Activated CD4-positive, alpha-beta T cell treated with anti-CD3 and anti-CD28 coated beads, Interleukin-10, Interleukin-2, amounts not matched to agents 100 ng/mL and 50 ng/mL, durations not matched to agents 16 hours and 8 hours (primary cell): Measurements from ENCODE around the gene PVALEF.
A peak's percentile ranks its signal among the peaks of the same experiment; 100 is the strongest.

Source experiments
- DNase-seq: peaks from one replicate; pipeline ENCODE4 v3.0.0-alpha.2; 2020

The PVALEF gene

DNA sequence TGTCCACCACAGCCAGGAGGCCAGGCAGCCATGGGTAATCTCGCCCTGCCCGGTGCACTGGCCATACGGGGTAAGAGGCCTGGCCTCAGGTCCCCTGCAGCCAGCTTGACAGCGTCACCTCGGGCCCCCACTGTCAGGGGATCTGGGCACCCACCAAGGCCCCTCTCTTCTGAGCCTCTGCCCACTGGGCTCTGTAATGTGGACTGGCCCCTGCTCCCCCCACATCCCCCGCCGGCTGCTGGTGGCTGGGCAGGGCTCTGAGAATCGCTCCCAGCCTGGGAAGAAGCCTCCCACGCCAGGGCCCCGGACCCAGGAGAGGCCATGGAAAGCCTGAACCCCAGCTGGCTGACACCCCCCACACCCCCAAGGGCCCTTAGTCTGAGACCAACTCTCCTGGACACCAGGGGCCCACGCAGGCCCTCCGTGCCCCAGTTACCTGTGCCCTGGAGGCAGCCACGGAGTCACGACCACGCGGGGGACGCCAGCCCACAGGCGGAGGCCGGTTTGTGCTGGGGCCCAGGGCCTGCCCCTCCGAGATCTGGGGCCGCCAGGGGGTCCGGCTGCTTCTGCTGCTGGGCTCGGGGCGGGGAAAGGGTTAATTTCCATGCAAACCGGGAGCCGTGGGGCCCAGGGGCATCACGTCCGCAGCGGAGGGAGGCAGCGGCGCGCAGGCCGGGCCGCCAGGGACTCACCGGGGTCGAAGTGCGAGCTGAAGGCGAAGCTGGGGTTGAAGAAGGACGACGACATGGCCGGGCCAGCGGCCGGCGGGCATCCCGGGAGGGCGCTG lies at the start of gene PVALEF:
Gene PVALEF (plus strand): TSS at position 262 of the 787 bp plus-strand sequence. CDS start 15,720 bp downstream, outside the sequence.
- no peak for DNase-seq

DNA sequence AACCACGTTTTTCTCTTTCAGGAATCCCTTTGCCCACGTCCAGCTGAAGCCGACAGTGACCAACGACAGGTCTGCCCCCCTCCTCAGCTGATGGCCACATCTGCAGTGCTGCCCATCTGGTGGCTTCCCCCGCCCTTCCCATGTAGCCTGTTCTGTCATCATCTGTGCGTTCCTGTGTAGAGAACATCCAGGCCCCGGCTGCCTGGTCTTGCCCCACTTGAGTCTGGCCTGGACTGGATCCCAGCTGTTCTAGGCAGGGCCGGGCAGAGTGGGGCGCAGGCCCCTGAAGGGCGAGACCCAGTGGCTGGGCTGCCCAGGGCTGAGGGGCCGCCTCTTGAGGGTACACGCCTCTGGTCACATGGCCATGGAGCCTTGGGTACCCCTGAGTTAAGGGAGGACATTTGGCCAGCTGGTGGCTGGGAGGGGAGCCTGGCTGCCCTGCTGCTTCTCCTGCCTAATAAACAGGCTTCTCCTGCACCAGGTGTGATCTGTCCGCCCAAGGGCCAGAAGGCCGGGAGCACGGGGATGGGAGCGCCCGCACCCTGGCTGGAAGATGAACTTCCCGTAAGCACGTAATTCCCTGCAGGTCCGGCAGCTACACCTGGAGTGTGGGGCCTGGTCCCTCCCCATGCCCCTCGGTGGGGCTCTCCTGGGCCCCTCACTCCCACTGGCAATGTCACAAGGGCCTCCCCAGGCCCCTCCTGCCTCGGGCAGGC lies 49.4 kb upstream of the PVALEF start:
- no peak for DNase-seq

DNA sequence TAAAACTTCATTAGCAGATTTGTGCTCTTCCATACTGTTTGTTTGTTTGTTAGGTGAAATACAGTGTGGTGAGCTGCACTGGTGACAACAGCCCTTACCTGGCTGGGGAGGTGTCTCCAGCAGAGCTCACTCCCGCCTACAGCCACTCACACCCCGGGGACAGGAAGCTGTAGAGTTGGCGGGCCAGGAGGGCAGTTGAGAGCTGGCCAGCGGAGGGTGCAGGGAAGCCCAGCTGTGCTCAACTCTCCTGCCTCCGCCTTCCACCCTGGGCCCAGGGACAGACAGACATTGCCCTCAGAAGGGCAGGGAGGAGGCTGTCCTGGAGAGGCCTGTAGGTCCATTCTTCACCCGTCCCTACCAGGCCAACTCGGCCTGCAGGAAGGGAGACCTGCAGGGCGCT lies 48.6 kb upstream of the PVALEF start:
- DNase-seq: no peak

DNA sequence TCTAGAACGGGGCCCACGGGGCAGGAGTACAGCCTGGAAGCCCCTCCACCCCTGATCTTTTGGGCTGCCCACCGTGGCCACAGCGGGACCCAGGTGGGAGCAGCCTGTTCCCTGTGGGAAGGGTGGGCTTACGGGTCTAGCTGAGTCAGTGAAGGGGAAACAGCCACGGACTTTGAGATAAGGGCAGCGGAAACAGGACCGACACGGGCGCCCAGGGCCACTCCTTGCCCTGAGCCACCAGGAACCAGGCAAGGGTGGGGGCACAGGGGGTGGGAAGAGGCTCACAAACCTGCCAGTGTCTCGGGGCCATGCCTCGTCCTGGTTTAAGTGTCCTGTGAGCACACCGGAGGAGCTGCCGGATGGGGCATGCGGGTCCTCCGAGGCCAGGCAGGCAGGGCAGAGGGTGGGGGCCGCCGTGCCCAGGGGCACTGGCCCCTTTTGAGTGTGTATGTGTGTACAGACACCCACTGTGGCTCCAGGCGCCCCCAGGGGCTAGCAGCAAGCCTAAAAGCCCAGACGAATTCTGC lies 47.6 kb upstream of the PVALEF start:
- no peak for DNase-seq

DNA sequence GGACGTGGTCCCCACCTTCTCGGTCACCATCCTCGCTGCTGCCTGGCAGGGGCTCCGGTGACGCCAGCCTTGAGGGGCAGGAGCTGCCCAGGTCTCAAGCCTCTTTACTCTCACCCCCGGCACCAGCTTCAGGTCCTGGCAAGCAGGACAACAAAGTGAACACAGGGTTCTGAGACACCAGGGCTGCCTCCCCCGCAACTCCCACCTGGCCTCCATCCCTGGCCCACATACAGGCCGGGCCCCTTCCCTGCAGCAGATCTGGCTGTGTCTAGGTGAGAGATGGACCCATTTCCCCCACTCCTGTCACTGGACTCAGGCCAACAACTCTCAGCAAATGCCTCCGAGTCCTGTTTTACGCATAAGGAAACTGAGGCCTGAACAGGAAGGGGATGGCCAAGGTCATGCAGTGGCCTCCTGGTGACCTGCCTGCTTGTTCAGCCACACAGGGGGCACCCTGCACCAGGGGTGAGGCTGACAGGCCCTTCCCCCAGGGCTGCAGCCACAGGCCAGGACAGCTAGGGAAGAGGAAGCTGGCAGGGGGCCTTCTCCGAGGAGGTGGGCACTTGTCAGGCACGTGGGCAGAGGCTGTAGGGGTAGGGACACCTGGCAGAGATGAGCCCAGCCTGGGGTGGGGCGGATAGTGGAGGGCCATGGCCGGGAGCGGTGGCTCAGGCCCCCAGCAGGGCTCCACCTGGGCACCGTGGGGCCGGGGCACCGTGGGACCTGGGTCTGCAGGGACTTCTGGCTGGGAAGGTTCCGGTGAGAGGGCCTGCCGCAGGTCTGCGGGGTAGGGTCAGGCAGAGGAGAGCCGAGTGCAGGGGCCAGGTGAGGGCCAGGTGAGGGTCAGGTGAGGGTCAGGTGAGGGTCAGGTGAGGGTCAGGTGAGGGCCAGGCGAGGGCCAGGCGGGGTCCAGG lies 46.7 kb upstream of the PVALEF start:
- DNase-seq: no peak

DNA sequence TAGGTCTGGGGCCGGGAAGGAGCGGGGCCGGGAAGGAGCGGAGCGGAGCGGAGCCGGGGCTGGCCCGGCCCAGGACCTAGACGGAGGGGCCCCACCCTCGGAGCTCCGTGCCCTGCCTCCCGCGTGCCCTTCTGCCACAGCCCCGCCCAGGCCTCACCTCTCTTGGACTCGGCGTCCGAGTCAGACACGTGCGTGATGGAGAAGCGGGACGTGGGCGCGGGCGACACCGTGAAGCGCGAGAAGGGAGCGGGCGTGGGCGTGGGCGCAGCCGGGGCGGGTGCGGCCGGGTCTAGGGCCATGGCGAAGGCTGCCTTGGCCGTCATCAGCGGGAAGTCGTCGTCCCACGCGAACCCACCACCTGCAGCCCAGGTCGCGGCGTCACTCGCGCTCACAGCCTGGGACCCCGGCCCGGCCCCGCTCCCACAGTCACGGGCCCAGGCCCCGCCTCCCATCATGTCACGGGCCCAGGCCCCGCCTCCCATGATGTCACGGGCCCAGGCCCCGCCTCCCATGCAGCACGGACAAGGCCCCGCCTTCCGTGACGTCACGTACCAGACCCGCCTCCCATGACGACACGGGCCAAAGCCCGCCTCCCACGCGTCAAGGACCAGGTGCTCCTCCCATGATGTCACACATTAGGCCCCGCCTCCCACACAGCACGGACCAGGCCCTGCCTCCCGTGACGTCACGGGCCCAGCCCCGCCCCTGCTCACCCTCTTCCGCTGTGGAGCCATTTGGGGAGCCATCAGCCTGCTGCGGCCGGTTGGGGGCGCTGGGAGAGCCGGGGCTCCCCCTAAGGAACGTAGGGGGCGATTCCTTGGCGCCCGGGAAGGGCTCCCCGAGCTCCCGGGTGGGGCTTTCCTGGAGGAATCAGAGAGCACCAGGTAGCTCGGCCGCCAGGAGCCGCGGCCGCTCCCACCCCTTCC lies 45.8 kb upstream of the PVALEF start:
- peak; percentile 90 for DNase-seq

DNA sequence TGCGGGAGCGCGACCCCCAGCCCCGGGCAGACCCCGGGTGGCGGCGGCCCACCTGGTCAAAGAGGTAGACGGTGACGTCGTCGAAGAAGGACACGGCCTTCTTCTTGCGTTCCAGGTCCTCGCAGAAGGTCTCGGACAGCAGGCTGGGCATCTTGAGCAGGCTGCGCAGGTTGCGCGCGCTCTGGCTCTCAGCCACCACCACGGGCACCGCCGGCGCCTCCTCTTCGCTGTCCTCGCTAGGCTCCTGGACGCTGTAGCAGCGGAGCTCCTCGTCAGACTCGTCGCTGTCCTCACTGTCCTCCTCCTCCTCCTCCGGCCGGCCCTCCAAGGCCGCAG lies 45.2 kb upstream of the PVALEF start:
- DNase-seq: no peak

DNA sequence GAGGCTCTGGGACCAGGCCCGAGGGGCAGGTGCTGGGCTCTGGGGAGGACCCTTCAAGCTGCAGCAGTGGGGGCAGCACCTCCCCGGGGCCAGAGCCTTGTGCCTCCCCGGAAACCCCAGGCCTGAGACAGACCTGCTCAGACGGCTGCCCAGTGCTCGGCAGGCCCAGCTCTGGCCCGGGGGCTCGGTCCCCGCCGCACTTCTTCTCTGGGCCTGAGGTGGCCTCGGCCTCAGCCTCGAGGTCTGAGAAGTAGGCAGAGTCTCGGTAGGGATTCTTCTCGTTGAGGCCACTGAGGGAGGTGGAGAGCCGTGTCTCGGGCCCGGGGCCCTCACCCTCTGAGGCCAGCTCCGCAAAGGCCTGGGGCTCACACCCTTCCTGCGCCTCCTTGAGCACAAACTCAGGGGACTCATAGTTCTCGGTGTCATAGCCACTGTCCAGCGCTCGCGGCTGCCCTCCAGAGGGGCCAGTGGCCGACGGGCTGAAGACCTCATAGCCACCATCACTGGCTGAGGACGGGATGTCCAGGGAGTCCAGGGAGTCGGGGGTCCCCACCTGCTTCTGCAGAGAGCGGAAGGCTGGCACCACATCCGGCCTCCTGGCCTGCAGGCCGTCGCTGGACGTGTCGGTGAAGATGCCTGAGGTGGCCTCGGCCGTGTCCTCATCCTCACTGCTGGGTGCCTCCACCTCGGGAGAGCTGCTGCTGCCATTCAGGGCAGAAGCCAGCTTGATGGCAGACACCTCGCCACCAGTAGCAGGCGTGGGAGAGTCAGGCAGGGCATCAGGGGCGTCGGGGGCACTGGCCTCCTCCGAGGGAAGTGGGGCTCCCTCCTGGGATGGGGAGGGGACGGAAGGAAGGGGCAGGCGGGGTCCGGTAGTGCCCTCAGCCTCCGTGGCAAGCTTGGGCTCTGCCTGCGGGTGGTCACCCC lies 44.3 kb upstream of the PVALEF start:
- no peak for DNase-seq

DNA sequence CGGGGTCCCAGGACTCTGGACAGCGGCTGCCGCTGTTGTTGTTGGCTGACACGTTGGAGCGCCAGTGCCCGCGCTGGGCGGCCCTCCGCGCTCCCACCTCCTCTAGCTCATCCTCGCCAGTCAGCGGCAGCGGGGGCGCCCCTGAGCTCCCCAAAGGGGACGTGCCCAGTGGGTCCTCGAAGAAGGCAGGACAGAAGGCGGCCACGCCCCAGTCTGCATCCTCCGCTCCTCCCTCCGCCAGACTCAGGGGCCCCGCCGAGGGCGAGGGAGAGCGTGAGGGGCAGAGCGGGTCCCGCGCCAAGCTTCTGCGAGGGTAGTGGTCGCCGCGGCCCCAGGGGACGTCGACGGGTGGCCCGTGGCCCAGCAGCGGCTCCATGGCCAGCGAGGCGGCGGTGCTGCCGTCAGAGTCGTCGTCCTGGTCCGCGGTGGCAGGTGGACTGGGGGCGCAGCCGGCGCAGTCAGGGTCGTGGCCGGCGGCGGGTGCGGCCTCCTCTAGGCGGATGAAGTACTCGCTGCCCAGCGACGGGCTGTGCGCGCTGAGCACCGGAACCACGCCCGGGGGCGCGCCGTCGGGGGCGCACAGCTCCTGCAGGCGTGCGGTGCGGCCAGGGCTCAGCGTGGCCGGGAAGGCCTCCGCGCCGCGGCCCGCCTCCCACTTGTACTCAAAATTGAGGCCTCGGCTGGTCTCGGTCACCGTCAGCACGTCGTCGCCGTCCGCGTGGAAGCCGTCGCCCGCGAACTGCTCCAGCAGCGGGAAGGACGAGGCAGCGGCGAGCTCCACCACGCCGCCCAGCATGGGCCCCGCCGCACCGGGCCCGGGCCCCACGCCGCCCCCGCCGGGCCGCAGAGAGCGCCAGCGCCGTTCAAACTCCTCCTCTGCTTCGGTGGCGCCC lies 43.2 kb upstream of the PVALEF start:
- DNase-seq: no peak

DNA sequence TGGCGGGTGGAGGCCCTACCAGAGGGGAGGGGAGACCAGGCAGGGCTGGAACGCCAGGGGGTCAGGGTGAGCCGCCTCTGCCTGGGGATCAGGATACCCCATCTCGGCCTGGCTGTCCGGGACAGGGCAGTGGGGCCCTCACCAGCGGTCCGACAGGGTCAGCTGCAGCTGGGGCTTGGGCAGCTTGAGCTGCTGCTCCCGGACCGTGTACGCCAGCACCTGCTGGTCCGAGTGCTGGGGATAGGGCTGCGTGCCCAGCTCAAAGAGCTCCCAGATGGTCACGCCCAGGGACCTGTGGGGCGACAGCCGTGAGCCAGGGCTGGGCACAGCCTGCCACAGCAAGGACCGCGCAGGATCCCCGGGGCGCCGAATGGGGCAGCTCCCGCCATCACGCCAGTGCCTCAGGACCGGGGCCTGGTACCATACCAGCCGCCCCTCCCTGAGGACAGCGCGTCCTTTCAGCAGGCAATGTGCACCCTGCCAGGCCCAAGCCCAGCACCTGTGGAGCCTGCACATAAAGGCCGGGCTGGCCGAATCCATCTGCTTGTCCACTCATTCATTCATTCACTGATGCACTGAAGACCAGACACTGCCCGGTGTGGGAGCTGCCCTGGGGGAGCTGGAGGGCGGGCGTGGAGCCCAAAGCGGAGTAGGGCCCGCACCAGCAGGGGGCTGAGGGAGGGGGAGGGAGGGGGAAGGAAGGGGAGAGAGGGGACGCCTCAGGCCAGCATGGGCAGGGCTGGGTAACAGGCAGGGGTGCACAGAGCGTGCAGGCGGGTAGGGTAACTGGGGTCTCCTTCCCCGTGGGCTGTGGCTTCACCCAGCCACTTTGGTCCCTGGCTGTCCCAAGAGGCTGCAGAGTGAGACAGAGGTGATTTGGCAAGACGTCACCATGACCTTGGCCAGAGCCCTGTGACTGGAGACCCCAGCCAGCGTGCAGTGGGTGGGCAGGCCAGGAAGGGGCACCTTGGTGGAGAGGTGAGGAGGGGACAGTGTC lies 42.0 kb upstream of the PVALEF start:
- no peak for DNase-seq

DNA sequence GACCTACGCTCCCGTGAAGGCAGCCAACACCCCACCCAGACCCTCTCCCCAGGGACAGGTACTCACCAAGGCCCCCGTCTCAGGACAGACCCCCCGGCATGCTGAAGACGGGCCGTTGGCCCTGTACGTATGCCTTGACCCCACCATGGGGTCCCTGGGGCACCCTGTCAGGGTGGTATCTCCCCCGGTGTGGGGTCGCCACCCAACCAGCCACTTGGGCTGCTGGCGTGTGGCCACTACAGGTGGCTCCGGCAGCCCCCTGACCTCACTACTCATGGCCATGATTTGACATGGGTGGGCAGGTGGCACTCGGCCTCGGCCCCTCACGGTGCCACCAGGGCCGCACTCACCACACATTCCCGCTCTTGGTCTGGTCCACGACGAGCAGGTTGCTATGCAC lies 40.9 kb upstream of the PVALEF start:
- DNase-seq: no peak

DNA sequence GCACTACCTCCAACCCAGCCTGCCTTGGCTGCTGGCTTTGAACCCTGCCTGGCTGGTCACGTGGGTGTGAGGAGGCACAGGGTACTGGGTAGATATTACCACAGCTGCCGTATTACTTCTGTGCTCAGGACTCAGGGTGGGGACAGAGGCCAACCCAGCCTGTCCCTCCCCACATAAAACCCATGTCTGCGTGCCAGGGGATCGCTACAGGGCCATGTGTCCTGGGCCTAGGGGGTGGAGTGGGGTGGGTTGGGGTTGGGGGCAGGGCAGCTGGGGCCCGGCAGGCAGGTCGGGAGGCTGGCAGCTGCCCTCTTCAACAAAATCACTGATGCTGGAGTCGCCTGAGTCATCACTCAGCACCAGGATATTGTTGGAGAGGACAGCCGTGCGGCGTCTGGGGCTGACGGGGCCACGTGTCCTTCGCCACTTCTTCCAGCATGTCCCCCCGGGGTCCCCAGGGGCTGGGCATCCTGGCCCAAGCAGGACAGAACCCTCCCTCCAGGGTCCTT lies 39.7 kb upstream of the PVALEF start:
- DNase-seq: no peak

DNA sequence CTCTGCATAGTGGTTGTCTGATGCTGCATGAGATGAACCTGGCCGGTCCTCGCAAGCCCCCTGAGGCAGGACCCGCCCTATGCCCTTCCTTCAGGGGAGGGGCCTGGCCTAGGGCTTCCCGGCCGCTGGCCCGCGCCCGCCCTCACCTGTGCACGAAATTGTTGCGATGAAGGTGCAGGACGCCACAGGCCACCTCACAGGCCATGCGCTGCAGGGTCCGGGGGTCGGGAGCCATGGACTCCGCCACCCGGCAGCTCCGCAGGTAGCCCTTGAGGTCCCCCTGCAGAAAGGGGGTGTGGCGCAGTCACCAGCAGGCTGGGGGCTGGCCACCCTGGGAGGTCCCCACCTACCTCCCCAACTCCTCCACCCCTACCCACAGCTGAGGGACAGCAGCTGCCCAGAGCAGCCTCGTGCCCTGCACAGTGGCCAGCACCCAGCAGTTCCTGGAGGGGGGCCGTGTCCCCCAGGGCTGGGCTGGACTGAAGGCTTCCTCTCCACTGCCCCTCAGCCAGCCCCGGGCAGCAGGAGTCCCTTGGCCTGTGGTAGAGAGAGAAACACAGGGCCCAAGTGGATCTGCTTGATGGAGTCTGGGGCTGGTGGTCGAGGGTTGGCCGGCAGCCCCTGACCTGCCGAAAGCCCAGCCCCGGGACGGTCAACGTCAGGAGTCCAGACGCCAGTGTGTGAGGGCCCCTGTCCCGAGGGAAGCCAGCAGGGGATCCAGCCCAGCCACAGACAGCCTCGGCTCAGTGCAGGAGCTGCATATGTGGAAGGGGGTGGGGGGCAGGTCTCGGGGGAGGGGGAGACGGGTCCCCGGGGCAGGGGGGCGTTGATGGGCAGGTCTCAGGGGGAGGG lies 38.8 kb upstream of the PVALEF start:
- no peak for DNase-seq

DNA sequence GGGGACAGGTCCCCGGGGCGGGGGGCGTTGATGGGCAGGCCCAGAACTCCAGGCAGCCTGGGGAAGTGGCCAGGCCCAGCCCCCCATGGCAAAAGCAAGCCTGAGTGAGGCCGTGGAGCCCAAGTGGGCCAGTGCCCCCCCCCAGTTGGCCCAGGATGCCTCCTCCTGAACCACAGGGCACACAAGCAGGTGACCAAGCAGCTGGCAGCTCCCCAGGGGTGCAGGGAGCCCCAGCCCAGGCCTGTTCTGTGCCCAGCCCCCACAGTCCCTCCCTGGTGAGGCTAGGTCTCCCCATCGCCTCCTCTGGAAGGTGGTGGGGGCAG lies 38.2 kb upstream of the PVALEF start:
- DNase-seq: no peak

DNA sequence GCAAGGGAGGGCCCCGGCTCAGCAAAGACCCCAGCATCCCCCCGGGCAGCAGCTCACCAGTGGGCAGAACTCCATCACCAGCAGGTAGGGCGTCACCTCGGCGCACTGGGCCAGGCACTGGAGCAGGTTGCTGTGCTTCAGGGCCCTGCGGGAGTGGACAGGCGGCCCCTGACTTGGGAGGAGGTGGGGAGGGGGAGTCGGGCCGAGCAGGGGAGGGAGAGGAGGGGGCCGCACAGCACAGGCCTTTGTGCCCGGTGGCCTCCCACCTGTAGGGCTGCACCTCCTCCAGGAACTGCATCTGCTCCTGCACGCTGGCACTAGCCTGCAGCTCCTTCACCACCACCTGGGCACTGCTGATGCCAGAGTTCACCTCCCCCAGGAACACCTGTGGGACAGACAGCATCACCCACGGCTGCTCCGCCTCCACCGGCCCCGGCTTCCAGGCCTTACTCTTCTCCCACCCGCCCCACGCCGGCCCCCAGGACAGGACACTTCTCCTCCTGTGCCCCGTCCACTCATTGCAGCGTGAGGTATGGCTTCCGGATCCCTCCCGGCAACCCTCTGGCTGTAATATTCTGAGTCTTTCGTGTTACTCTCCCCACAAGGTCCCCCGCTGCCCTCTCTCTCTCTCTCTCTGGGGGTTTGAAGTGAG lies 37.7 kb upstream of the PVALEF start:
- DNase-seq: no peak

DNA sequence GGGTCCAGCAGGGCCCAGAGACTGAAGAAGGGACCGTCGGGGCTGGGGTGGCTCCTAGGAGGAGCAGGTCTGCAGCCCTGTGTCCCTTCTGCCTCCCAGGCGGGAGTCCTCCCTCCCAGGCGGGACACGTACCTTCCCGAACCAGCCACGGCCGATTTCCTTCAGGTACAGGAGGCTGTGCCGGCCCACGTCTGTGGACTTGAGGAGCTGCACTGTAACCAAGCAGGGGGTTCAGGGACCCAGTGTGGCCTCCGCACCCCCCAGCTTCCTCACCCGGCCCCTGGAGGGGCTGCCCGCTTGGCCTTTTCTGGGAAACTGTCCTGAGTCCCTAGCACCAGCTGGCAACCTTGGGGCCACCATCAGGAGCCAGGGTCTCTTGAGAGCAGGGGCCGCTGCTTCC lies 37.0 kb upstream of the PVALEF start:
- DNase-seq: no peak

DNA sequence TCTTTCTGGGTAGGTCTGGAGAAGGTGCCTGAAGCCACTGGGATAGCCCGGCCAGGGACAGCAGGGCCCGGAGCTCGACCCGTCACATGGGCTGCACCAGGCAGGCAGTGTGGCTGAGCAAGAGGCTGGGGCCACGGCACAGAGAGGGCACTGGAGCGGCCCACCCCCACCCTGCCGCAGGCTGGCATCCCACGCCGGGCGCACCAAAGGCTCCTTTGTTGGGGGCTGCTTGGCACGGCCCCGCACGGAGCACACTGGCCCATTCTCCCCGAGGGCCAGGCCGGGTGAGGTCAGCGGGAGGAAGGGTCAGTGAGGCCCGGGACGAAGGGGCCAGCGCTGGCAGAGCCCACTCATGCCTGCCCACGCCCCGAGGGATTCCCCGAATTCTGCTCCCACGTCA lies 36.5 kb upstream of the PVALEF start:
- no peak for DNase-seq
